ENCODE measurements around the gene ZBTB8B. TPM values are rescaled to one million over a fixed set of nuclear protein-coding genes. Genes with fewer than 3 reads are reported as not detected.
A peak's percentile ranks its signal among the peaks of the same experiment; 100 is the strongest.
"Not testable (repeated sequence)": the region's sequence is repeated elsewhere in the genome, so short reads cannot be mapped to it uniquely, and the experiment has no call there.

Gene ZBTB8B
- total and polyA plus RNA-seq, 2 donors, result 0.04 to 0.79 TPM

- H3K4me1 ChIP-seq (ENCODE audit: insufficient read depth), result no peaks in the 10 kb centered on the region
These were observed 10.1 kb upstream of the ZBTB8B start for GRCh38 chr1:32454726-32455125.

GRCh38 chr1:32455958-32456357 lies 8.9 kb upstream of the ZBTB8B start:
- H3K36me3 ChIP-seq (ENCODE audit: insufficient read depth), result no peaks in the 10 kb centered on the region
- no peak for DNase-seq (ENCODE audit: extremely low spot score)

More at GRCh38 chr1:32454726-32455125, 10.1 kb upstream of the ZBTB8B start:
- 40% methylated on average over 1 of the region's 1 CpG for WGBS
- H3K36me3 ChIP-seq (ENCODE audit: insufficient read depth), result no peaks in the 10 kb centered on the region
- DNase-seq (ENCODE audit: extremely low spot score), result no peak
- H3K4me3 ChIP-seq (ENCODE audit: low read depth, low read length), result no peak overlapping the region
- no peak overlapping the region for H3K27ac ChIP-seq (ENCODE audit: low read depth)

GRCh38 chr1:32458798-32459197 lies 6.1 kb upstream of the ZBTB8B start:
- not testable (repeated sequence) for H3K36me3 ChIP-seq (ENCODE audit: insufficient read depth); H3K27ac ChIP-seq (ENCODE audit: low read depth); DNase-seq (ENCODE audit: extremely low spot score); H3K4me1 ChIP-seq (ENCODE audit: insufficient read depth); H3K4me3 ChIP-seq (ENCODE audit: low read depth, low read length)
- WGBS, result 89% methylated on average over 5 of the region's 5 CpGs

More at GRCh38 chr1:32455958-32456357, 8.9 kb upstream of the ZBTB8B start:
- 90% methylated on average over 2 of the region's 2 CpGs for WGBS
- H3K4me3 ChIP-seq (ENCODE audit: low read depth, low read length), result no peak overlapping the region
- no peaks in the 10 kb centered on the region for H3K4me1 ChIP-seq (ENCODE audit: insufficient read depth)
- H3K27ac ChIP-seq (ENCODE audit: low read depth), result no peak overlapping the region

GRCh38 chr1:32462977-32463376 lies 1.9 kb upstream of the ZBTB8B start:
- H3K27ac ChIP-seq (ENCODE audit: low read depth); DNase-seq (ENCODE audit: extremely low spot score); H3K4me1 ChIP-seq (ENCODE audit: insufficient read depth); H3K4me3 ChIP-seq (ENCODE audit: low read depth, low read length); H3K36me3 ChIP-seq (ENCODE audit: insufficient read depth): not testable (repeated sequence)
- WGBS, result 90% methylated on average over 2 of the region's 2 CpGs

GRCh38 chr1:32464191-32464715 lies 619 bp upstream of the ZBTB8B start:
- no peak for DNase-seq (ENCODE audit: extremely low spot score)
- no peaks in the 10 kb centered on the region for H3K36me3 ChIP-seq (ENCODE audit: insufficient read depth)
- 4% methylated on average over 19 of the region's 19 CpGs for WGBS

GRCh38 chr1:32465578-32465933 lies 684 bp downstream of the ZBTB8B start:
- H3K27ac ChIP-seq (ENCODE audit: low read depth), result no peak overlapping the region
- H3K36me3 ChIP-seq (ENCODE audit: insufficient read depth), result no peaks in the 10 kb centered on the region
- DNase-seq (ENCODE audit: extremely low spot score), result no peak
- H3K4me3 ChIP-seq (ENCODE audit: low read depth, low read length), result peak overlapping the region; percentile 31
- no peaks in the 10 kb centered on the region for H3K4me1 ChIP-seq (ENCODE audit: insufficient read depth)
- 34% methylated on average over 11 of the region's 11 CpGs for WGBS

More at GRCh38 chr1:32464191-32464715, 619 bp upstream of the ZBTB8B start:
- no peaks in the 10 kb centered on the region for H3K4me1 ChIP-seq (ENCODE audit: insufficient read depth)
- peak overlapping the region; percentile 31 for H3K4me3 ChIP-seq (ENCODE audit: low read depth, low read length)
- H3K27ac ChIP-seq (ENCODE audit: low read depth), result no peak overlapping the region

- WGBS, result 87% methylated on average over 4 of the region's 4 CpGs
- Histone ChIP-seq H3K36me3 (ENCODE audit: insufficient read depth) (no peaks in the 10 kb centered on the region), H3K4me1 (ENCODE audit: insufficient read depth) (no peaks in the 10 kb centered on the region), H3K27ac (ENCODE audit: low read depth) (no peak overlapping the region), H3K4me3 (ENCODE audit: low read depth, low read length) (no peak overlapping the region)
- DNase-seq (ENCODE audit: extremely low spot score), result no peak
These were observed 1.9 kb downstream of the ZBTB8B start for GRCh38 chr1:32466761-32467160.

- Histone ChIP-seq H3K4me1 (ENCODE audit: insufficient read depth) (no peaks in the 10 kb centered on the region), H3K27ac (ENCODE audit: low read depth) (no peak overlapping the region), H3K36me3 (ENCODE audit: insufficient read depth) (no peaks in the 10 kb centered on the region), H3K4me3 (ENCODE audit: low read depth, low read length) (no peak overlapping the region)
- 85% methylated on average over 8 of the region's 8 CpGs for WGBS
- DNase-seq (ENCODE audit: extremely low spot score), result no peak
These were observed 3.9 kb downstream of the ZBTB8B start for GRCh38 chr1:32468791-32469190.

- H3K36me3 ChIP-seq (ENCODE audit: insufficient read depth), result no peaks in the 10 kb centered on the region
- DNase-seq (ENCODE audit: extremely low spot score), result no peak
- no peak overlapping the region for H3K27ac ChIP-seq (ENCODE audit: low read depth)
- no peak overlapping the region for H3K4me3 ChIP-seq (ENCODE audit: low read depth, low read length)
- 77% methylated on average over 11 of the region's 11 CpGs for WGBS
- no peaks in the 10 kb centered on the region for H3K4me1 ChIP-seq (ENCODE audit: insufficient read depth)
These were observed 5.6 kb downstream of the ZBTB8B start for GRCh38 chr1:32470431-32470830.

- Histone ChIP-seq H3K4me3 (ENCODE audit: low read depth, low read length) (no peak overlapping the region), H3K27ac (ENCODE audit: low read depth) (no peak overlapping the region), H3K4me1 (ENCODE audit: insufficient read depth) (no peaks in the 10 kb centered on the region), H3K36me3 (ENCODE audit: insufficient read depth) (no peaks in the 10 kb centered on the region)
- DNase-seq (ENCODE audit: extremely low spot score), result no peak
- 62% methylated on average over 28 of the region's 28 CpGs for WGBS
These were observed 6.3 kb downstream of the ZBTB8B start for GRCh38 chr1:32470991-32471694.

GRCh38 chr1:32471695-32472362 lies 7.0 kb downstream of the ZBTB8B start:
- 94% methylated on average over 3 of the region's 3 CpGs for WGBS

GRCh38 chr1:32472966-32473365 lies 8.1 kb downstream of the ZBTB8B start:
- not testable (repeated sequence) for H3K4me1 ChIP-seq (ENCODE audit: insufficient read depth); DNase-seq (ENCODE audit: extremely low spot score); H3K36me3 ChIP-seq (ENCODE audit: insufficient read depth); H3K27ac ChIP-seq (ENCODE audit: low read depth); H3K4me3 ChIP-seq (ENCODE audit: low read depth, low read length)
- WGBS, result 84% methylated on average over 11 of the region's 11 CpGs

More at GRCh38 chr1:32471695-32472362, 7.0 kb downstream of the ZBTB8B start:
- Histone ChIP-seq H3K4me1 (ENCODE audit: insufficient read depth) (no peaks in the 10 kb centered on the region), H3K36me3 (ENCODE audit: insufficient read depth) (no peaks in the 10 kb centered on the region), H3K4me3 (ENCODE audit: low read depth, low read length) (no peak overlapping the region), H3K27ac (ENCODE audit: low read depth) (no peak overlapping the region)
- DNase-seq (ENCODE audit: extremely low spot score), result no peak

GRCh38 chr1:32474954-32475353 lies 10.1 kb downstream of the ZBTB8B start:
- no peak for DNase-seq (ENCODE audit: extremely low spot score)
- H3K27ac ChIP-seq (ENCODE audit: low read depth), result no peak overlapping the region
- H3K36me3 ChIP-seq (ENCODE audit: insufficient read depth), result no peaks in the 10 kb centered on the region
- H3K4me1 ChIP-seq (ENCODE audit: insufficient read depth), result no peaks in the 10 kb centered on the region
- WGBS, result 83% methylated on average over 4 of the region's 4 CpGs
- H3K4me3 ChIP-seq (ENCODE audit: low read depth, low read length), result no peak overlapping the region

GRCh38 chr1:32480003-32480402 lies 15.1 kb downstream of the ZBTB8B start:
- WGBS, result 70% methylated on average over 2 of the region's 2 CpGs

More at GRCh38 chr1:32480003-32480402, 15.1 kb downstream of the ZBTB8B start:
- Histone ChIP-seq H3K27ac (ENCODE audit: low read depth) (no peak overlapping the region), H3K4me3 (ENCODE audit: low read depth, low read length) (no peak overlapping the region), H3K36me3 (ENCODE audit: insufficient read depth) (no peaks in the 10 kb centered on the region), H3K4me1 (ENCODE audit: insufficient read depth) (no peaks in the 10 kb centered on the region)
- no peak for DNase-seq (ENCODE audit: extremely low spot score)
